ENCODE results near the gene CDK5. TPM values are rescaled to one million over a fixed set of nuclear protein-coding genes. Genes with fewer than 3 reads are reported as not detected.
"Not testable (repeated sequence)": the region's sequence is repeated elsewhere in the genome, so short reads cannot be mapped to it uniquely, and the experiment has no call there.

Gene CDK5
- total RNA-seq, 1 donor from 2014 or later: 19.1 TPM

DNA sequence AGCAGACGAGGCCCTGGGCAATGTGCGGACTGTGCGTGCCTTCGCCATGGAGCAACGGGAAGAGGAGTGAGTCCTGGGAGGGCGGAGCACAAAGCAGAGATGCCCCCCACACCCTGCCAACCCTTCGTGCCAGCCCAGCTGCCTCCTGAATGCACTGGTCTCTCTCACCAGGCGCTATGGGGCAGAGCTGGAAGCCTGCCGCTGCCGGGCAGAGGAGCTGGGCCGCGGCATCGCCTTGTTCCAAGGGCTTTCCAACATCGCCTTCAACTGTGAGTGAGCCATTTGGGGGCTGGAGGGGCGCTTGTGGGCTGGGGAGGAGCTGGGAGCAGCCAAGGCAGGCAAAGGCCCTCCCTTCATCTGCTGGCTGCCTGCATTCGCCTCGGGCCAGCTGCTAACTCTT is 21.8 kb downstream of the CDK5 start:
- no peak for DNase-seq (ENCODE audit: low read depth, low spot score)

DNA sequence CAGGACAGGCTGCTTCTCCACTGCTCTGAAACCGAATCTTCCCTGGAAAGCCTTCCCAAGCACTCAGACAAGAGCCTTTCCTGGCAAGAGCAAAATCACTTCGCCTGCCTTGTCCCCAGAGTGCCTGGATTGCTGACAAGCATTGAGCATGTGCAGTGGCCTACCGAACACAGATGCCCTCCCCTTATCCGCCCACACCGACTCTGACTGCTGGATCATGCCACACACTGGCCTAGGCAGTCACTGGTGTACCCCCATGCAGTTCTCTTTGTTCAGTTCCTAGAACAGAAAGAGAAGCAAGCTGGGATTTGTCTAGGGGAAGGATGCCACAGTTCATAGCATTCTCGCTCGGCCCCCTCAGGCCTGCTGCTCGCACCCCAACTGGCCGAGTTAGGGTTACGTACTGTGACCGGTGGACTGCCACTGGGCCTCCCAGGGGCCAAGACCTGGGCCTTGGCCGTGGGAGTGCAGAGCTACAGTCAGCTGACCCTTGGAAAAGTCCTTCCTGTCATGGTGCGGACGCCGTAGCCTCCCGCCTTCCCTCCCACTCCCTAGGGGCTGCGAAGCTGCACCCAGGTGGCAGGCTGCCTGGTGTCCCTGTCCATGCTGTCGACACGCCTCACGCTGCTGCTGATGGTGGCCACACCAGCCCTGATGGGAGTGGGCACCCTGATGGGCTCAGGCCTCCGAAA is 22.5 kb downstream of the CDK5 start:
- DNase-seq (ENCODE audit: low read depth, low spot score): no peak

DNA sequence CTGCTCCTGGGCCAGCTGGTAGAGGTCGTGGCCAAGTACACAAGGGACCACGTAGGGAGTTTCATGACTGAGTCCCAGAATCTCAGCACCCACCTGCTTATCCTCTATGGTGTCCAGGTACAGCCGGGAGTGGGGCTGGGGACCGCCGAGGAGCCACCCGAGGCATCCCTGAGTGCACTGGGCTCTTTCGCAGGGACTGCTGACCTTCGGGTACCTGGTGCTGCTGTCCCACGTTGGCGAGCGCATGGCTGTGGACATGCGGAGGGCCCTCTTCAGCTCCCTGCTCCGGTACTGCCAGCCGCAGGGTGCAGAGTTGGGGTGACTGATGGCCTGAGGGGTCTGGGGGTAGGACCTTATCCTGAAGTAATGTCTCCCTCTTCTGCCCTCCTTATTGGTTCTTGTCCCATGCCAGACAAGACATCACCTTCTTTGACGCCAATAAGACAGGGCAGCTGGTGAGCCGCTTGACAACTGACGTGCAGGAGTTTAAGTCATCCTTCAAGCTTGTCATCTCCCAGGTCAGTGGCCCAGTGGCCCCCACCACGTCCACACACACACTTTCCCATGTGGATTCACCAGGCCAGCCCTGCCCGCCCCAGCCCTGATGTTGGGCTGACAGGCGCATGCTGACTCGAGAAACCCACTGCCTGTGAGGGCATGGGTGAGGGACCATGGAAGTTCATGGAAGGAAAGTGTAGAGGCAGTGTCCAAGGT is 23.2 kb downstream of the CDK5 start:
- DNase-seq (ENCODE audit: low read depth, low spot score): no peak

DNA sequence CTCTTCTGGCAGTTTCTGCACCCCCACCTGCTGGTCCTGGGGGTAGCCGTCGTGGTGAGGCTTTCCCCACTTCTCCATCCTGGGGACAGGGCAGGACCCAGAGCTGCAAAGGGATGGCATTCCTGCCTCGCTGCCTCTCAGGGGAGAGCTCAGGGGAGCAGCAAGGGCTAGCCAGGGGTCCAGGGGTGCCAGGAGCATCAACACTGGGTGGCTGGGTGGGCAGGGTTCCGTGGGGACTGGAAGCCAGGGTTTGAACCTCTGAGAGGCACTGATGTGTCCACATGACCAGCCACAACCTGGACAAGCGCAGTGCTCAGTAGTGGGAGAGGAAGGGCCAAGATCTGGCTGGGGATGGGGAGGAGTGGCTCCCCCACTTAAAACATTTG is 23.8 kb downstream of the CDK5 start:
- DNase-seq (ENCODE audit: low read depth, low spot score): no peak

DNA sequence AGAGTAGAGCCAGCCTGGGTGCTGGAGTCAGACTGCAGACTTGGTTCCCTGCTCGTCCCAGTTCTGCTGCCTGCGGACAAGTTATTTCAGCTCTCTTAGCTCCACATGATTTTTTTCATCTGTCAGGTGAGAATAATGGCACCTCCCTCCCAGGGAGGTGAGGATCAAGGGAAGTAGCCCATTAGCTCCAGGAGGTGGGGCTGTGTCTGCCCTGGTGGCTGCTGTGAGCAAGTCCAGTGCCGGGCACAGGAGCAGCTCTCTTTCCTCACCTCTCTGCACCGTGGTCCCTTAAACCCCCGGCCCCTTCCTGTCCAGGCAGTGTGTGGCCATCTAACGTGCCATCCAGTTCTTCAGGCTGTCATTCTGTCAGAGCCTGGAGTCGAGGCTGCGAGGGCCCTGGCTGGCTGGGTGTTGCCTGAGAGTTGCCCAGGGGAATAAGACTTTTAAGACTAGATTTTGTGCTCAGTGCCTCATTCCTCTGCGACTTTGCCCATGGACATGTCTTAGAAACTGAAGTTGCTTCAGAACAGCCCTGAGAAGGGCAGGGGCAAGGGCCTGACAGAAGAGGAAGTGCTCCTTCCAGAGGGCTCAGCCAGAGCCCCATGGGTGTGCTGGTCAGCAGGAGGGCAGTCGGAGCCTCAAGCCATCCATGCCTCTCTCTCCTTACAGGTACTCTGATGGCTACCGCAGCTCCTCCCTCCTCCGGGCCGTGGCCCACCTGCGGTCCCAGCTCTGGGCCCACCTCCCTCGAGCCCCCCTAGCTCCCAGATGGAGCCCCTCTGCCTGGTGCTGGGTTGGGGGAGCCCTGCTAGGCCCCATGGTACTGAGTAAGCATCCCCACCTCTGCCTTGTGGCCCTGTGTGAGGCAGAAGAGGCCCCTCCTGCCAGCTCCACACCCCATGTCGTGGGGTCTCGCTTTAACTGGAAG is 24.5 kb downstream of the CDK5 start:
- DNase-seq (ENCODE audit: low read depth, low spot score): no peak

DNA sequence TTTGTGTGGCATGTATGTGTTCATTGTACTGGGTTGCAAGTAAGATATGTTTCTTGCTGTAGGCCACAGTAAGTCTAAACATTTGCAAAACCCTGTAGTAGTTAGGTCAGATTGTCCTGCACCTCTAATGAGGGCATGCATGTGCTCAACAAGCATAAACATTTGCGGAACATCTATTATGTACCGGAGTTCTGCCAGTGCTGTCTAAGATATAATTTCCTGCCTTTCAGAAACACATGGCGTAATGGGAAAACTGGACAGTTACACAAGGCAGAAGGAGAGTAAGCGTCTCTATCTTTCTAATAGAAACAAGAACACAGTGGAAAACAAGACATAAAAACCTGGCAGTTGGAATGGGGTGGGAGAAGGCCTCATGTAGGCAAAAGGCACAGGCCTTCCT is 26.7 kb downstream of the CDK5 start:
- DNase-seq (ENCODE audit: low read depth, low spot score): no peak

DNA sequence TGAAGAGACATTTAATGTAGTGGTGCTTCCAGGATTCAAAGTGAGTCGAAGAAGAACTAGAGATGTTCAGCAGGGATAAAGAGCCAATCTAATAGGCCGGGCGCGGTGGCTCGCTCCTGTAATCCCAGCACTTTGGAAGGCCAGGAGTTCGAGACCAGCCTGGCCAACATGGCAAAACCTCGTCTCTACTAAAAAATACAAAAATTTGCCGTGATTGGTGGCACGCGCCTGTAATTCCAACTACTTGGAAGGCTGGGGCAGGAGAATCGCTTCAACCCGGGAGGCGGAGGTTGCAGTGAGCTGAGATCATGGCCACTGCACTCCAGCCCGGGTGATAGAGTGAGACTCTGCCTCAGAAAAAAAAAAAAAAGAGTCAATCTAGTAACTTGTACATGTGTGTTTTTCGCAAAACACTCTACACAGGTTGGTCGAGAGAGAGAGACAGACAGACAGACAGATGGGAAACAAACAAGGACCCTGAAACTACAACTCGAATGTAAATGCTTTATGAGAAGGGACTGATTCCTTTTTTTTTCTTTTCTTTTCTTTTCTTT is 28.7 kb downstream of the CDK5 start:
- DNase-seq (ENCODE audit: low read depth, low spot score): no peak

DNA sequence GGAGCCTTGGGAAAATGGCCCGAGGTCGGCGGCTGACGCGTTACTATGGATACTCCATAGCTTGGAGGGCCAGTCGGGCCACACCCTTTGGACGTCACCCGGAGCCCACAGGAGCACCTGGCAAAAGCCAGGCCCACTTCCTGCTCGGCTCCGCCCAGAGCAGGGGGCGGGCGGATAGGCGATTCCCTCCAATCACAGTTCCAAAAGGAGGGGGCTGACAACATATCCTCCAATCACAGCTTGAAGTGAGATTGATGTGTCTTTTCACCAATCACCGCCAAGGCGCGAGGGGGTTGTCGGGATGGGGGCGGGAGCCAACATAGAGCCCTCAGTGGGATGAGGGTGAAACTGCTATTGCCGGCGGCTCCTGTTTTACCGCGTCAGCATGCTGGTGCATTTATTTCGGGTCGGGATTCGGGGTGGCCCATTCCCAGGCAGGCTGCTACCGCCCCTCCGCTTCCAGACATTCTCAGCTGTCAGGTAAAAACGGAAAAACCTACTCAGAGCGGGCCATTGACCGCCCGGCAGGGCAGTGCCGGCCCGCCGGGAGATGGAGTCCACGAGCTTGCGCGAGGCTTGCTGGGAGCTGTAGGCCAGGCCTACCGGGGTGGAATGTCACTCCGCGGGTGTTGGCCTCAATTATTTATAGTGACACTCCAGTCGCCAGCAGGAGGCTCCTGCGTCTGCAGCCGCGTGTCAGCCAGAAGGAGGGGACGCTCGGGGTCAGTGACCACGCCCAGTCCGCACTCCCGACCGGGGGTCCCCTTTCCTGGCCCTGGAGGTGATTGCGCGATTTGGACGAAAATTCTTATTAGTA is 29.4 kb downstream of the CDK5 start, which contains the start of gene ABCB8:
TSS of gene ABCB8 (plus strand) at position 320 of the 817 bp plus-strand sequence. CDS start at position 386, 66 bp downstream.
- DNase-seq (ENCODE audit: low read depth, low spot score): peak; percentile 93

DNA sequence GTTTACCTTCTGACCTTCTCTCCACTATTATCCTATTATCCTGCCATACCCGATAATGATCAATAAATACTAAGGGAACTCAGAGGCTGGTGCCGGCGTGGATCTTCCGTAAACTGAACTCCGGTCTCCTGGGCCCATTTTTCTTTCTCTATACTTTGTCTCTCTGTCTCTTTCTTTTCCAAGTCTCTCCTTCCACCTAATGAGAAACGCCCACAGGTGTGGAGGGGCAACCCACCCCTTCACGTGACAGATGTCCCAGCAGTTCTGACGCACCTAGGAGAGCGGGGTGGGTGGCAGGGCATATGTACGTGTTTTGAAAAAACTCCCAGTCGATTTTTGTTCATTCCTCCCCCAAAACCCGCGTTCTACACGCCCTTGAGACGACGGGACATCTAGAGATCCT is 30.0 kb downstream of the CDK5 start:
- not testable (repeated sequence) for DNase-seq (ENCODE audit: low read depth, low spot score)

DNA sequence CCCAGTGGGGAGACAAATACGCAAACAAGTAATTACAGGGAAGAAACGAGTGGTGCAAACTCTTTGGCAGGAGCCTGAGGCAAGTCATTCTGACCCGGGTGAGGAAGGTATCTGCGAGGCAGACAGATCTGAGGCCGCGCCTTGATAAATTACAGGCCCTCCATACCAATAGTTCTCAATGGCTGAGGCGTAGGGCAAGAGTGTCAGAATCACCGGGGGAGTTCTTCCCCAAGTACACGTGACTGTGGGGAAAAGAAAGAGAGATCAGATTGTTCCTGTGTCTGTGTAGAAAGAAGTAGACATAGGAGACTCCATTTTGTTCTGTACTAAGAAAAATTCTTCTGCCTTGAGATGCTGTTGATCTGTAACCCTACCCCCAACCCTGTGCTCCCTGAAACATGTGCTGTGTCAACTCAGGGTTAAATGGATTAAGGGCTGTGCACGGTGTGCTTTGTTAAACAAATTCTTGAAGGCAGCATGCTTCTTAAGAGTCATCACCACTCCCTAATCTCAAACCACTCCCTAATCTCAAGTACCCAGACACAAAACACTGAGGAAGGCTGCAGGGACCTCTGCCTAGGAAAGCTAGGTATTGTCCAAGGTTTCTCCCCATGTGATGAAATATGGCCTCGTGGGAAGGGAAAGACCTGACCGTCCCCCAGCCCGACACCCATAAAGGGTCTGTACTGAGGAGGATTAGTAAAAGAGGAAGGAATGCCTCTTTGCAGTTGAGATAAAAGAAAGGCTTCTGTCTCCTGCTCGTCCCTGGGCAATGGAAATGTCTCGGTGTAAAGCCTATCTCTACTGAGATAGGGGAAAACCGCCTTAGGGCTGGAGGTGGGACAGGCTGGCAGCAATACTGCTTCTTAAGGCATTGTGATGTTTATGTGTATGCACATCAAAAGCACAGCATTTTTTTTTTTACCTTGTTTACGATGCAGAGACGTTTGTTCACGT is 30.6 kb downstream of the CDK5 start:
- DNase-seq (ENCODE audit: low read depth, low spot score): not testable (repeated sequence)

DNA sequence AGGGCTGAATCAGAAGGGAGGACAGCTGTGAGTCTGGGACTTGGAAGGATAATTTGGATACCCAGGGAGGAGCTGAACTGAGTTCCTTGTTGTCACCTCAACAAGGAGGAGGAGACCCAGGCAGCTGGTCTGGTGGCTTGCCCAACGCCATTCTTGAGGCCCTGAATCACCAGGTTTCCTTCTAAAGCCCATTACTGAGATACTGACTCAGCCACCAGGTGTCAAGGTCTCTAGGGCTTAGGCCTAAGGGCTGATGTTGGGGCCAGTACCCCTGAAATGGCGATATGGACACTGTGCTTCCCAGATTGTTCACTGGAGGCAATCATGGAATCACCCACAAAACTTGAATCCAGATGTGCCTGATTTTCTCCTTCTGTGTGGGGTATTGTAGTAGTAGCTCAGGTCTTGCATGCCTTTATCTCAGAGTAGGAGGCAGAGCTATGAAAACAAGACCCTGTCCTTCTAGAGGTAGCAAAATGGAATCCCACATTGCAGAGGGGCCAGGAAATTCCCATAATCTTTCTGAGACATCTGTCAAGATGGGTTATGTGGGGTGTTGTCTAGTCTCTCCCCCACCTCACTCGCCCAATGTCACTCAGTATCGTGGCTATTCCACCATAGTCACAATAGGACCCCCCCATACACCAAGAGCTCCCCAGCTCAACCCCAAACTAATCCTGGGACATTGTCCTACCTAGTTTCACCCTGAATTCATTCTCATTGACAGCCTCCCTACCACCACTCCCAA is 31.6 kb downstream of the CDK5 start:
- DNase-seq (ENCODE audit: low read depth, low spot score): no peak

DNA sequence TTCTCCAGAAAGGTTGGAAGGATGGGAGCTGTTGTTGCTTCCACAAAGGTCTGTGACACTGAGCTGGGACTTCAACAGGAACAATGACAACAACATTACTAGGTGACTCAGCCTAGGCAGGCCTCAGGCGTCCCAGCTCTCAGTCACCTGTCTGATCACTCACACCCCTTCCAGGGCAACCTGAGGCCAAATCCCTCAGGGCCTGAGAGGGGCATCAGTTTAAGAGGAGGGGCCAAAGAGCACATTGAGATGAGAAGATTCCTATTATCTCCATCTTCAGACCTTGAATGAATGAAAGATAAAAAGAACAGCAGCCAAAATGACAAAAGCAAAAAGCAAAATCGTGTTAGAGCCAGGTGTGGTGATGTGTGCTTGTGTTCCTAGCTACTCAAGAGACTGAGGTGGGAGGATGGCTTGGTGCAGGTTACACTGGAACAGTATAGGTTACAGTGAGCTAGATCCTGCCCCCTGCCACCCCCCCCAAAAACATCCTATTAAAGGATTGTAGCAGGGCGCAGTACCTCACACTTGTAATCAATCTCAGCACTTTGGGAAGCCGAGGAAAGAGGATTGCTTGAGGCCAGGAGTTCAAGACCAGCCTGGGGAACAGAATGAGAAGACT is 33.2 kb downstream of the CDK5 start, which contains the start of gene ATG9B:
TSS of gene ATG9B (minus strand) at position 60 of the 622 bp plus-strand sequence. CDS start 71 bp downstream, outside the sequence.
- DNase-seq (ENCODE audit: low read depth, low spot score): no peak

DNA sequence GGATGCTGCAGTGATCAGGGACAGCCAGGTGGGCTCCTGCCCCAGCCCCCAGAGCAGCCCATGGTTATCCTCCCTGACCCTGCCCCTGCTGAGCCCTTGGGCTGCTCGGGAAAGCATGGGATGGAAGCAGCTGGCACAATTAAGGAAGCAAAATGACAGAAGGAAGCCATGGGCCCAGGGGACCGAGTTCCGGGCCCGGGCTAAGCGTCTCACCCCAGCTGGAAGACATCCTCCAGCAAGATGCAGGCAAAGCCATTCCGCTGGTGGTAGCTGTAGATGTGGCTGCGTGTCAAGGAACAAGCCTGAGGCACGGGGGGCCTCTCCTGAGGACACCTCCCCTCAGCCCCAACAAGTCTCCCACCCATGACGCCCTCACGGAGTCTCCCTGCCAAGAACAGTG is 34.5 kb downstream of the CDK5 start:
- DNase-seq (ENCODE audit: low read depth, low spot score): no peak

DNA sequence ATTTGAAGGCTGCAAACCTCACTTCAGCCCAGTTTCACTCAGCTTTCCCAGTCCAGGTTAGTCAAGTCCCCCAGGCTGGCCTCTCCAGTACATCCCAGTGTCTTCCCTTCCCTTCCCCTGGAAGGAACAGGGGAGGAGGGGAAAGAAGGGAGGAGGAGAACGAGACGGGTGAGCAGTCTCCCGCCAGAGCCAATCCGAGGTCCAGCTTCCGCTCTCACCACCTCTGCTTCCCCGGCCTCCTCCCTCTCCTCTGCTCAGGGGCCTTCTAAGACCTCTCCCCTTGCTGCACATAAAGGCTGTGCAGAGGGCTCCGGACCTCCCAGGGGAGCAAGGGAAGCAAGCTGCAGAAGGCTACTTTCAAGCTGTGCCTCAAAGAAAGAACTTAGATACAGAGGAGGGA is 37.5 kb downstream of the CDK5 start:
- DNase-seq (ENCODE audit: low read depth, low spot score): no peak

DNA sequence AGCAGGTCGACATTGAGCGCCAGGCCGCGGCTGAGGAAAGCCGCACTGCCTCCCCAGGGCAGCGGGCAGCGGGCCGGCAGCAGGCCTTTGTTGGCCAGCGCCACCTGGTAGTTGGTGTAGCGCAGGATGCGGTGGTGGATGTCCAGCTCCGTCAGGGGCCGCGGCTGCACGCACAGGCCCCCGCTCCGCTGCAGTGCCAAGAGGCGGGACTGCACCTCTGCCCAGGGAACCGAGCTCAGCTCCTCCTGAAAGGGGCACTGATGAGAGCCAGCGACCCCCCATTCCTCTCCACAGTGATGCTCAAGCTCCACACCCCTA is 38.6 kb downstream of the CDK5 start:
- DNase-seq (ENCODE audit: low read depth, low spot score): no peak

DNA sequence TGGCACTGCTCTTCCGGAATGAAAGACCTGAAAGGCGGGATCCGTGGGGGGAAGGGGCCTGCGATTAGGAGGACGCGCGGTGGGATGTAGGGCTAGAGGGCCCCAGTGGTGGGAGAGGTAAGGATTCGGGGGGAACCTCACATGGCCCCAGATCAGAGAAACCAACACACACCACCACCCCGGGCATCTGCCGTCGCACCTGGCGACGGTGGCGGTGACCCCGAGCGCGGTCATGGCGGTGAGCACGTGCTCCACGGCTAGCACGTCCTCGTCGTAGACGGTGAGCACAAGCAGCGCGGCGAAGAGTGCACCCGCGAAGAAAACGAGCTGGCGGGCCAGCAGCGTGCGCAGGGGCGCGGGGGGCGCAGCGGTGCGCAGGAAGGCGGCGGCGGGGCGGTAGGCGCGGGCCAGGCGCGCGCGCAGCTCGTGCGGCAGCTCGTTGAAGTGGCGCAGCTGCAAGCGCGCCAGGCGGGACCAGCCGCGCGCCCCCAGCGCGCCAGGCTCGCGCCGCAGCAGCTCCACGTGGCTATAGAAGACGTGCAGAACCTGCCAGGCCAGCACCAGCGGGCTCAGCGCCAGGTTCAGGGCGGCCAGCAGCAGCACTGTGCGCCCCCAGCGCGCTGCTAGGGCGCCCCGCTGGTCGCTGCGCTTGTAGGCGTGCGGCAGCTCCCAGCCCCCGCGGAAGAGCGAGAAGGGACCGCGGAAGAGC is 39.1 kb downstream of the CDK5 start:
- DNase-seq (ENCODE audit: low read depth, low spot score): no peak

DNA sequence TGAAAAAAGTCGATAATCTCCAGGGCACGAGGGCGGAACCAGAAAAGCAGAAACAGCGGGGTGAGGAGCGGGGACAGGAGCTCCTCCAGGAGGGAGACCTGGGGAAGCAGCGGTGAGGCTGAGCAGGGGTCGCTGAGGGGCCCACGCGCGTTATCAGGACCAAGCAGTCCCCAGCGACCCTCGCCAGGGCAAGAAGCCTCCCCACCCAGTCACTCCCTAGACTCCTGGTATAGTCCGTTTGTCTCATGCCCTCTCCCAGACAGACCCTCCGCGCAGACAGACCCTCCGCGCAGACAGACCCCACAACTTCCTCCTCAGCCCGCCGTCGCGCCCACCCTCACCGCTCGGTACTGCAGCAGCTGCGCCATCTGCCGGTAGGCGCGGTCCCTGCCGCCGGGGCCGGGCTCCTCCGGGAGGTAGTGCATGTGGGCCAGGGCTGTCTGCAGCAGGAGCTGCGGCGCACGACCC is 39.7 kb downstream of the CDK5 start:
- no peak for DNase-seq (ENCODE audit: low read depth, low spot score)

All from pulmonary artery endothelial cell (primary cell).